NCI-H2196 treated with DMSO at 0.1 percent for 48 hours (cell line): ENCODE results near the gene MTPN.

Source experiments
- DNase-seq: peaks from one replicate; lab custom pipeline; 2025; ENCODE audit not compliant: unreplicated experiment; lab: John Stamatoyannopoulos, UW

Gene MTPN

DNA sequence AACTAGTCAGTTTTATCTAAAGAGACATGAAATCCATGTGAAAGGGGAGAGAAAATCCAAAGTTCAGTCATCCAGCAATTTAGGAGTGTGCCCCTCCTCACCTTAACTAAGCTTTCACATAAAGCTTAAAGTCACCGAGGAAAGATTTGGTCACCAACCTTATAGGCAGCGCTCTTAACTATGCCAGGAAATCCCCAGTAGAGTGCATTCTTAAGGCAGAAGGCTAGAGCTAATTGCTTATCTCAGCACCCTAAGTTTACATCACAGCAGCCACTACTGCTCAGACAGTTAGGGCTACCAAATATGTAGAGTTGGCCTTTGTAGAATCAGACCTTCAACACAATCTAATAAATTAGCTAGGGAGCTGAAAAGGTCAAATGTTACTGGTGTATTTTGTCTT is 47.9 kb downstream of the MTPN start:
- DNase-seq: no peak

DNA sequence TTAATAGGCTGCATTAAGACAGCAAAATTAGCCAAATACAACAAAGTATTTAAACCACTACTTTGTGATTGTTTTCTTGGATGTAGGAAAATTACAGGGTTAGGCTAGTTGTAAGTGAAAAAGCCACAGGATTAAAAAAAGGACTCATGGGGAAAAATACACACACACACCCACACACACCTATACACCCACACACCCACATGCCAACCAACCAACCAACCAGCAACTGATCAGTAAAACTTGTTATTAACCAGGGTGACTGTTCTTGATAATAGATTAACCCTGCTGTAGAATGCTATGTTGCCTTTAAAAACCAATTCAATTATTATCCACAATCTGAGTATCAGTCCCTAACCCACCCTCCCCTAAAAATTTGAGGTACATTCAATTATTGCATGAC is 49.0 kb downstream of the MTPN start:
- no peak for DNase-seq

DNA sequence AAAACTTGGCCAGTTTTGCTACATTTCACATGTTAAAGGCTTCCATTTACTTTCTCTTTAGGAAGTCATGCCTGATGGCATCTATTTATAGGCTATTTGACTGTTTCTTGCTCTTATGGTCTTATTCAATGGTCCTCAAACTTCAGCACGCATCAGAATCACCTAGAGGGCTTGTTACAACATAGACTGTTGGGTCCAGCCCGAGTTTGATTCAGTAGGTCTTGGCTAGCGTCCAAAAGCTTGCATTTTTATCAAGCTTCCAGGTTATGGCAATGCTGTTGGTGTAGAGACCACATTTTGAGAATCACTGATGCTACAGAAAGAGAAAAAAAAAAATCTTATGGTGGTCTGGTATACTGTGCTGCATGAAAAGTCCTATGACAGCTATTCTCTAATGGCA is 51.9 kb downstream of the MTPN start:
- no peak for DNase-seq

DNA sequence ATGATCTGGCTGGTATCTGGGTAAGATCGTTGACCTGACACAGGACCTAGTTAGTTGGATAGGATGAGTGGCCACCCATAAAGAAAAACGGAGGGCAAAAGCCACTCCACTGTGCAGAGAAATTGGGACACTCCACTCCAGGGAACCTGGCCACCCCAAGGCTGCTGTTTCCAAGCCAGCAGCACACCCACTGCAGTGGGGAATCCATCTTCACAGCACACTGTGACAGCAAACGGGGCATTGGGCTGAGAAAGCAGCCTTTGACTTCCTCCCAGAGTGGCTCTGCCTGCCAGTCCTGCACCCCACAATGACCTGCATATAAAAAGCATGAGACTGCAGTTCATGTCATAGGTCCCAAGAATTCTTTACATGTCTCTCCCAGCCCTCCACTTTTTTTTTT is 52.9 kb downstream of the MTPN start:
- DNase-seq: no peak

DNA sequence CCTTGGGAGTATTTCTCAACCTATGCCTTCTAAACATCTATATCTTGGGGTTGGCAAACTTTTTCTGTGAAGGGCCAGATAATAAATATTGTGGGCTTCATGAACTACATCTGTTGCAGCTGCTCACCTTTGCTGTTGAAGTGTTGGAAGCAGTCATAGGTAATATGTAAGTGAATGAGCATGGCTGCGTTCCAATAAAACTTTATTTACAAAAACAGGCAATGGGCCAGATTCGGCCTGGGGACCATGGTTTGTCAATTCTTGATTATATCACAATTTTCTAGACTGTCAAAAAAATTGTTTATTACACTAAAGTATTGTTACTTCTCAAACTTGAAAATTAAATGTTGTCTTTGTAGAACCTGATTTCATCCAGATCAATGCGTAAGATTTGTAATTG is 54.9 kb downstream of the MTPN start:
- DNase-seq: no peak

DNA sequence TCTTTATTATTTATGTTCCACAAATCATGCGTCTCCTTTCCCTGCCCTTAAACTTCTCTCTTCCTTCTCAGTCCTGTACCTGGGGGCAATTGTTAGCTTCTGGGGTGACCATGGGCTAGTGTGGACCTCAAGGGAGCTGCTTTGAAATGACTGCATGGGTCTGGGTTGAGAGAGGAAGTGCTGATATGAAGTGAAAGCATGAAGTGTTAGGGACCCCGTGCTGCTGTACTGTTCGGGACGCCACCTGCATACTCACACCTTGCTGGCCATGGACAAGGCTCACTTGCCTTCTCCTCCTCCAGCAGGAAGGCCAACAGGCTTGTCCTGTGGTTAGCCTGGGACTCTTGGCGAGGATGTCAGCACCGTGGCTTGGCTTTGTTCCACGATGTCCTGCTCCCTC is 56.7 kb downstream of the MTPN start:
- no peak for DNase-seq

DNA sequence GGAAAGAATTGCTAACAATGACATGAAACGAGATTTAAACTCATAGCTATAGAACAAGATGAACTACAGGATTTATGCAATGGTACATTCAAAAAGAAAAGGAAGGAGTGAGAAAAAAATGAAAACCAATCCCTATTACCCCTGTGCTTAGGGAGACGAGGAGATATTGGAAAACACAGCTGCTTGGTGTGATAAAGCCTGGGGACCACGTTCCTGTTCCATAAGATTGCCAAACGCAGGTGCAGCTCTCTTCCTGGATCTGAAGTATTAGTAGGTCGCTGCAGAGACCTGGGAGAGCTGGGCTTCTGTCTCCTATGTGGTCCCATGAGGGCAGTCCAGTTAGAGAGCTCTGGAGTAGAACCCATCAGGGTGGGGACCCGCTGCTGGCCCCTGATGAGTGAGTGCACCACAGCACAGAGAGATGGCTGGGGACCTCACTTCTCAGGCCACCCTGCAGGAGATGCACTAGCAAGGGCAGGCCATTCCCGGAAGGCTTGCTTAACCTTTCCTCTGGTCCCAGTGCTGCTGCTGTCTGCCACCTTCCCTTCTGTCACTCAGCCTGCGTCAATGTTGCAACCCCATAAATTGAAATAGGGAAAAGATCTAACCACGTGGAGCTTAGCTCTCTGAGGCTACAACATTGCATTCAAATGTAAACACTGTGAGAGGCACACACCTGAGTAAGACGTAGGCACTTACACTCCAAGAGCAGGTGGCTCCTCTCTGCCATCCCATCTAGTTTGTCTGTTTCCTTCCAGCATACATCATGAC is 57.9 kb downstream of the MTPN start:
- no peak for DNase-seq

DNA sequence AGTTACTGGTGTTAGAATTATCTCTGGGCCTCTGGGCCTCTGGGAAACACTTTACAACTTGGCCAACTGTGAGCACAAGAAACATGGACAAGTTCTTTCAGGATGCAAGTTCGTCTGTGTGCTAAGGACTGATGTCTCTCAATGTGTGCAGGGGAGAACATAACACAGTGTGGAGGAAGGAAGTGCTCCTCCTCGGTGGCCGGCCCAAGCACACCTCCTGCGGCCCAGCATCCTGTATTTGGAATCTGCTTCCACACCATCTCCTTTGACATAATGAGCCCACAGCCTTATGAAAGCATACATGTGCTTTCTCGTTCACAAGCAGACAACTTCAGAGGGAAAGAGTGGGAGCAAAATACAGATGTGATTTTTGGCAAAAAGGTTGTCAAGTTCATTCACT is 59.0 kb downstream of the MTPN start:
- DNase-seq: no peak

DNA sequence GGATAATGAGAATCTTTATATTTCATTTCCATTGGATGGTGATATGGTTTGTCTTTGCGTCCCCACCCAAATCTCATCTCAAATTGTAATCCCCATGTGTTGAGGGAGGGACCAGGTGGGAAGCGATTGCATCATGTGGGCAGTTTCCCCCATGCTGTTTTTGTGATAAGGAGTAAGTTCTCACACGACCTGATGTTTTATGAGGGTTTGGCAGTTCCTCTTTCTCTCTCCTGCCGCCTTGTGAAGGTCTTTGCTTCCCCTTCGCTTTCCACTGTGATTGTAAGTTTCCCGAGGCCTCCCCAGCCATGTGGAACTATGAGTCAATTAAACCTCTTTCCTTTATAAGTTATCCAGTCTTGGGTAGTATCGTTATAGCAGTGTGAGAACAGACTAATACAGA is 59.4 kb downstream of the MTPN start:
- DNase-seq: no peak

DNA sequence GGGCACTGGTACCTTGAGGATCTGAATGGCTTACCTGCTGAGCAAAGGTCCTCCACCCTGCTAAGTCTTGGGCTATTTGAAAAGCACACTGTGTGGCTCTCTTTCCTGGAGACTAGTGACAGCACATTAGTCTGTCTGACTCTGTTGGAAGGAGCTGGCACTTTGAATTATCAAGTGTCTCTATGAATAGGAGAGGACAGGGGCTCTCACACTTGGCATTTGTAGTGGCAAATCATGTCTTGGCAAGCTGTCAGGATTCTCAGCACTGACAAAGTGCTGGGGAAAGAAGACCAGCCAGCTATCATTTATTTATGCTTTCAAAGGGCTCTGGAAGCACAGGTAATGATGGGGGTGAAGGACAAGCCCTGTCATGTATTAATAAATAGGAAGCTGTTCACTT is 62.8 kb downstream of the MTPN start:
- no peak for DNase-seq

DNA sequence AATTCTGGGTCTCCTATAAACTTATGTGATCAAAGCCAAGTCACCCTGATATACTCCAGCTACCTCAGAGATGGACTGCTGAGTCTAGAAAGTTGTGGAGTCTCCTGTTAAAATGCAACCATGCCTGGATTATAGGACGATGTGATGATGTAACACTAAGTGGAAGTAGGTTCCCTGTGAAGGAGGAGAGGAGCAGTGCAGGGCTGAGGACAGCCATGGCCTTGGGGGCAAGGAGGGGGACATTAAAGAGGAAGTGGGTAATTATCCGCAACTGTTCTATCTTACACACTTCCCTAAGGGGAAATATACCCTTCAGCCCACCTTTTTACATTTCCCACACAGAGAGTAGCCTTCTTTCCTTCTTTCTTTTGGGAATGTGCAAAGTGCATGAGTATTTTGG is 63.8 kb downstream of the MTPN start:
- DNase-seq: no peak

DNA sequence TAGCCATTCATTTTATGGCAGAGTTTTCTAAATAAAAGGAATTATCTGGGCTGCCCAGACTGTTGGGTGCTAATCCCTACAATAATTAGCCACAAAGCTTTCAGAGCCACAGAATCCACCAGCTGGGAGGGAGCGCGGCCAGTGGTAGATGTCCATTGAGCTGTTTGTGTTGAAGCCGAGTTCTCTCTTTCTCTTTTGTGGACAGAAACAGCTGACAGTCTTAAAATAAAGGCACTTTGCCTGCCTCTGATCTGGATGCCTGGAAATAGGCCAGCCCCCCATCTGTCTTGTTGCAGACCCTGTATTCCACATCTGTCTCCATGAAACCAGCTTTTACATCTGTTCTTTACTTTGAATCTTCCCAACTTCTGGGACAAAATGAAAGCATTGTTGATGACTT is 66.1 kb downstream of the MTPN start:
- DNase-seq: no peak

DNA sequence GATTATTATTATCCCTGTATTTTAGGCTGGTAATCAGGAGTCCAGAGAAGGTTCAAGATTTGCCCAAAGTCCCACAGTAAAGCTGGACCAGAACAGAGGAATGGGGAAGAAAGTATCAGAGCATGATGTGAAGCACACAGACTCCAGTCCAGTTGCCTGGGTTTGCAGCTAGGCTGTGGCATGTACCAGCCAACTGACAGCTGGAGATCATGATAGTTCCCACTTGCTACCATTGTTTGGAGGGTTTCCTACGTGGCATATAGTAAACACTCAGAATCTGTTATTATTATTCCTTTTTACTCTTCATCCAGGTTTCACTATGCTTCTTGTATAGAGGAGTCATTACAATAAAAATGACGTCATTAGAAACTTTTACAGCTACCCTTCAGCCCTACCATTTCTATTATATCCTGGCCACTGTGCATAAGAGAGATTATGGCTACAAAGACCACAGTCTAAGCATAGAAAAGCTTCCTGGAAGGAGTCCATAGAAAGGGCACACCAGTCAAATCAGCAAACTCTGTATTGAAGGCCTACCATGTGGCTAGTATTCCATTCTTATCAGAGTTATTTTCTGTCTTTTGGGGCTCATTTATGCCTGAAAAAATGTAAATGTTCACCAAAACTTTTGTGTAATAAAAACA is 66.6 kb downstream of the MTPN start:
- DNase-seq: no peak

DNA sequence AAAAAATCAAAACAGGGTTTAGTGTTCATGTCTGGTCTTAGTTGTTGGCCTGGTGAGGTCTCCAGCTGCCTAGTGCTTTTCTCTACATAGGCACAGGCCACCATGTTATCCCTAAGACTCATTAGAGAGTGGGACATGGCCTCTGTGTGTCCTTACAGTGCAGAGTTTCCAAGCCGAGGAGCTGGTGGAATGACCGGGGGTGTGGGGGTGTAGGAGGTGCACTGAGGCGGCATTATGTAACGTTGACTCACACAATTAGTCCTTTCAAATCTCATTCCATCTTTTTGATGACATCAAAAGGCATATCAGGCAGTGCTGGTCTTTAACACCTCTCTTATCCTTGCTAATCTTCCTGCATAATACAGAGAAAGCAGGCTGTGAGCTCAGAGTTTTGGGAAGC is 71.3 kb downstream of the MTPN start:
- no peak for DNase-seq

DNA sequence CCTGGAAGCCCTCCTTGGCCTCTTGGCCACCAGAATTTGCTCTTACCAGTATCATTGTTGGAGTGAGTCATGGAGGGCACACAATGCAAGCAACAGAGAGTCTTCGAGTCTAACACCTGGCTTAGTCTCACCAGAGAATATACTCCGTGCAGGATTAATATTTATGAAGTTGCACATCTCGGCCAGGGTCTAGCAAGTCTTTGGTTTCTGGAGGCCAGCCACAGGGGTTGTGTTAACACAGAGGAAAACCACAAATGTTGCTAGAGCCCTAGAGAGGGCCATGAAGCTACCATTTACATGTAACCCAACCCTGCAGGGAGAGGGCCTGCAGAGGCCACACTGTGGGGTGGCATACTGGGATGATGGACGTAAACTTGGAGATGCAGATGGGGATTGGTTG is 71.8 kb downstream of the MTPN start:
- no peak for DNase-seq

DNA sequence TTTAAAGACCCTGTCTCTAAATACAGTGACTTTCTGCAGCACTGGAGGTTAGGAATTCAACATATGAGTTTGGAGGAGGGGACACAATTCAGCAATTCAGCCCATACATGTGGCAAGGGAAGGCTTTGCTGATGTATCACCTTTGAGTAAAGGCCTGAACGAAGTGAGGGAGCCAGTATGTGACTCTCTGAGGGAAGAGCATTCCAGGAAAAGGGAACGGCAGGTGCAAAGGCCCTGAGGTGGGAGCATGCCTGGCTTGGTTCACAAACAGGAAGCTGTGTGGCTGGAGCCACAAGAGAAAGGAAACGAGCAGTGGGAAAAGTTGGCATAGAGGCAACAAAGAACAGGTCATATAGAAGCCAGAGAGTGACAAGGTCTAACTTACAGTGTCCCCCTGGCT is 72.9 kb downstream of the MTPN start:
- no peak for DNase-seq

DNA sequence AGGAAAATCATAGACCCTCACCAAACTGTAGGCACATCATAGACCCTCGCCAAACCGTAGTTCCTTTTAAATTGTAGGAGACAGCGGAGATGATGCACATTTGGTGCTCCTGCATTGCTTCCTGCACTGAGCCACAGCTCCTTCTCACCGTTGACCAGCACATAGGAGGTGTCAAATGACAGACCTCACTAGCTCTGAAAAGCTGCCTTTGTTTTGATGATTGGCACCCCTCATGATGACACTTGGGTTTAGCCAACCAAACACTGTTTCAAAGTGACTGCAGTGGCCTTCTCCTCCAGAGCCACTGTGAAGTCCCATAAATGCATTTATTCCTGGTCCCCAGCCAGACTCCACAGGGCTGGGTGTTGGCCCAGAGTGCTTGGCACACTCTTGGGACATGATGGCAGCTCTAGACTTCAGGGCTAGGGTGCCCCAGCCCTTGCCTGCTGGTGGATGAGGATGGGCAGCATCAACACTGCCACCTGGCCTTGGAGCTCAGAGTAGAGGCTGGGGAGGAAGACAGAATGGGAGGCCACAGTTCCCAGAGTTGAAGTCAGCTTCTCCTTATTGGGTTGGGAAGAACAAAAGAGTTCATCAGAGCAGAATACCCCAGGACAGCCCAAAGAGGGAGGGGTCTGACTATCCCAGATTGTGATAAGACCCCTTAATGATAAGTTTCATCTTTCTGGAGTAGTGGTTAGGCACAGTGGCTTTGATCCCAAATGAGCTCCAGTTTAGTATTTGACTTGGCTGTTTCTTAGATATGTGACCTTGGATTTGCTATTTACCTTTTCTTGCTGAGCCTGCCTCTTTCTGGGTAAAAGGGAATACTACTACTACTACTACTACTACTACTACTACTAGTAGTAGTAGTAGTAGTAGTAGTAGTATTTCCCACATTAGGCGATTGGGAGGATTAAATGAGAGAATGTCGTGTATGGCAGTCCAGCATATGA is 75.3 kb downstream of the MTPN start:
- no peak for DNase-seq

DNA sequence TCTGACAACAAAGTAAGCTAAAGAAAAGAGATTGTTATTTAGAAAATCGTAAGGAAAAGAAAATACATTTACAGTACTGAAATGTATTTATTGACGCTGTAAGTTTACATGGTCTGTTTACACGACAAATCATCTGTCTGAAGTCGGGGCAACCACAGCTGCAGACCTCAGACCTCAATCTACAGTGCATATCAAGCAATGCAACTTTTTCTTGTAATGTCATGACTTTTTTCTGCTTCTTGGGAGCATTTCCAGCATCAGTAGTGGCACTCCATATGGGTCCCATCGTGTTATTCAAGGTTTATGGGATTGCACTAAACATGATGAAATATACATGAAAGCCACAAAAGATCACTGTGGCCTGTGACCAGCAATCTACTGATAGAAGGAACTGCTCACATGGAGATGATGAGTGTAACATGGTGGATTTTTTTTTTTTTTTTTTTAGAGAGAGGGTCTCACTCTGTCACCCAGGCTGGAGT is 77.1 kb downstream of the MTPN start:
- DNase-seq: no peak

DNA sequence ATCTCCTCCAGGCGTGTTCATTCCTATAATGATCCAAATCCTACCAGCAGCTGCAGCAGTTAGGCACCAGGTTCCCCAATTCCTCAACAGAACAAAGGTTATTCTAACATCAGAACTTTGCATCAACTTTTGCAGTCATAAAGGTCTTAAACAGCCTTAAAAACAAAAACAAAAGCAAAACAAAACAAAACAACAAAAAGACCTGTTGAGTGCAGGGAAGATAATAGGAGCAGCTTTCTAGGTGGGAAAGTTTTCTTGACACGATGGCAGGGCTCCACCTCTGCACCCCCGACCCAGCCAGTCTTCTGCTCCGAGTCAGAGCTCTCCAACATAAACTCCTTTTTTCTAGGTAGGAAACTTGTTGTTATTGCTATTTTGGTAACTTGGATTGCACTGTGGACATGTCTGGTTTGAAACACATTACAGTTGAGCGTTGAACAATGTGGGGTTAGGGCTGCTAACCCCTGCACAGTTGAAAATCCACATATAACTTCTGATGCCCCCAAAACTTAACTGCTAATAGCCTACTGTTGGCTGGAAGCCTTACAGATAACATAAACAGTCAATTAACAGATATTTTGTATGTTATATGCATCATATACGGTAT is 77.6 kb downstream of the MTPN start:
- no peak for DNase-seq

DNA sequence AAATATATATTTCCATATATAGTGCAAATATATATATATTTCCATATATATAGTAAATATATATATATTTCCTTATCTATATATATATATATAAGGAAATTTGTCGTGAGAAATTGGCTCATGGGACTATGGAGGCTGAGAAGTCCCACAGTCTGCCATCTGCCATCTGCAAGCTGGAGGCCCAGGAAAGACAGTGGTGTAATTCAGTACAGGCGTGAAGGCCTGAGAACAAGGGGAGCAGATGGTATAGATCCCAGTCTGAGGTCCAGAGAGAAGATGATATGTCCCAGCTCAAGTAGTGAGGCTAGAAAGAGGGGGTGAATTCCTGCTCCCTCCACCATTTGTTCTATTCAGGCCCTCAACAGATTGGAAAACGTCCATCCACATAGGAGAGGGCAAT is 78.9 kb downstream of the MTPN start:
- no peak for DNase-seq

DNA sequence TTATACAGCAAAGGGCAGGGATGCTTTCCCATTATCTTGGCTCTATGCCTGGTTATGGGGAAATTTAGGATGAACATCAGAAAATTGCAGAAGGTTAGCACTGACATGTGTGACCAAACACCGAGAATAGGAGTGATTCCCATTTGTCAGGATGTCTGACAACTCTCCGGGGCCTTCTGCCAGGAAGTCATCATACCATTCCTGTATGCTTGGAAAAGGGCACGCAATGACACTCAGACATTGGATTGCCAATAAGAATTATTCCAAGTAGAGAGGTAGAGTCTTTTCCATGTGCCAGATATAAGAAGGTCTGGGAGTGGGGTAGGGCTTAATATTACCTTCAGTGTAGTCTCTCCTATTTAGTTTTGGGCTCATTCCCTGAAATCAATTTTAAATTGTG is 82.3 kb downstream of the MTPN start:
- DNase-seq: no peak
